Vagina (tissue), 2 donors: Measurements from ENCODE around the gene ALDH16A1.

Experiments used
- CTCF ChIP-seq, 3 experiments: fragments of 450-650 bp in 2 of 3; fragments of 200-600 bp in 1 of 3; sonication (generic) in 1 of 3; IDR thresholded peaks; one replicate each; pipeline ENCODE4 v1.5.1; 2017 to 2019; ENCODE audit warnings: antibody characterized with exemption in 3 of 3, mild to moderate bottlenecking in 2 of 3, moderate library complexity in 2 of 3
- POLR2A ChIP-seq, 2 donors: fragments of 450-650 bp; IDR thresholded peaks; one replicate each; pipeline ENCODE4 v1.6.1; 2017; ENCODE audit warnings: antibody characterized with exemption in 2 of 2, mild to moderate bottlenecking in 2 of 2, moderate library complexity in 2 of 2

- TF ChIP-seq CTCF (IDR thresholded peaks at IDR 0.05) (no peak), POLR2A (IDR thresholded peaks at IDR 0.05) (no peak)
These were observed 60.1 kb downstream of the ALDH16A1 start for GRCh38 chr19:49512970-49513745.
